ENCODE results near the gene RCHY1. TPM values are rescaled to one million over a fixed set of nuclear protein-coding genes. Genes with fewer than 3 reads are reported as not detected.

The RCHY1 gene
- total RNA-seq: 23.5 TPM

GRCh38 chr4:75514131-75514948 lies at the start of gene RCHY1, which contains the start of gene THAP6:
TSS of gene RCHY1 (minus strand) at chr4:75514403. CDS start at chr4:75514286, 117 bp downstream.
TSS of gene THAP6 (plus strand) at chr4:75514473. CDS start at chr4:75515453, 980 bp downstream.

DNA sequence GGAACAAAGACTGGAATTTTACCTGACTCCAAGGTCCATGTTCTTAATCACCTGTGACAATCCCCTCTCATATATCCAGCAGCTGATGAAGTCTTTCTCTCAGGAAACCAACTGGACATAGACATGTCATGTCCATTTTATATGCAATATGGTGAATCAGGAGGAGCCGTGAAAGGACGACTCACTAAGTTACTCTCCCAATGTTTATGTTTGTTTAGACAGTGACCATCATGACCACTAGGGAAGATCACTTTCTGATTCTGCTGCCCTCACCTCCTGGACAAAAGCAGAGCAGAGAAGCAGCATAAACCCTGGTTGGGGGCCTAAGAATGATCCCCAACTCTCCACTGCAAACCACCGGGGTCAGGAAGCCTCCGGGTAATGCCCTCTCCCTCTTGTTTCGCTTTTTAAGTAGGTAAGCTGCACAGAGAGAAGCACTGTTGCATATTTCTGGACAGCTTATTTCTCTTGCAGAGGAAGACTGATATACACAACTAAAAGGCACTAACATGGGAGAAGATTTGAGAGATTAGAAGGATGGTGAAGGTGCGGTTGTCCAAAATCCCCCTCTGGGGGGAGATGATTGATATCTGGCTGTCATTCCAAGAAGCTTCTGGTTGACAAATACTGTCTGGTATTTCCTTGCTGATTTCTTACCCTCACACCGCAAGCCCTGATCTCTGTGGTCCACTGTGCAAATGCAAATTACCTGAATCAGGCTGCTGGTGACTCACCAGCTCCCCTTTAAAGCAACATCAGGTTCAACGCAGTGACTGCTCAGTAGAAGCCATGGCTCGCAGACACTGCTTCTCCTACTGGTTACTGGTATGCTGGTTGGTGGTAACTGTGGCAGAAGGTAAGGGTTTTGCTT lies 41.3 kb upstream of the RCHY1 start, which contains the start of gene ODAPH:
Gene ODAPH (plus strand): TSS at position 773 of the 871 bp plus-strand sequence. CDS start 17 bp downstream, at position 790.

Other genes with a start within 250 kb of the RCHY1 start
- gene THAP6, start 70 bp upstream of the RCHY1 start, total RNA-seq: 20.4 TPM
- 0.18 TPM for gene ODAPH, start 41.7 kb upstream of the RCHY1 start, total RNA-seq
- gene CDKL2, start 116.1 kb upstream of the RCHY1 start, total RNA-seq: 13.3 TPM
- gene G3BP2, start 159.0 kb upstream of the RCHY1 start, total RNA-seq: 119 TPM
- 74.1 TPM for gene USO1, start 210.2 kb upstream of the RCHY1 start, total RNA-seq